Uterus (tissue), 4 donors: Measurements from ENCODE around the gene DIAPH3. TPM values are rescaled to one million over a fixed set of nuclear protein-coding genes. Genes with fewer than 3 reads are reported as not detected.

Experiments
- DNase-seq, 2 donors: peaks; one replicate each; pipeline ENCODE4 v3.0.0-alpha.2; 2019 to 2020
- H3K27ac ChIP-seq, 2 donors: fragments of 200-600 bp; sonication (generic); 1 replicate in 1 of 2; 2 replicates in 1 of 2; pipeline ENCODE4 v1.5.1; 2016 to 2018
- H3K27me3 ChIP-seq, 2 donors: fragments of 200-600 bp; sonication (generic); one replicate each; pipeline ENCODE4 v1.5.1; 2018 to 2019; ENCODE audit warnings: control low read depth in 1 of 2
- H3K36me3 ChIP-seq, 2 donors: fragments of 200-600 bp; sonication (generic); one replicate each; pipeline ENCODE4 v1.5.1; 2019; ENCODE audit warnings: control low read depth in 1 of 2
- H3K4me1 ChIP-seq, 2 donors: fragments of 200-600 bp; sonication (generic); one replicate each; pipeline ENCODE4 v1.5.1; 2018 to 2019; ENCODE audit warnings: control low read depth in 1 of 2
- H3K4me3 ChIP-seq, 2 donors: fragments of 200-600 bp; sonication (generic); 1 replicate in 1 of 2; 2 replicates in 1 of 2; pipeline ENCODE4 v1.5.1; 2018 to 2019; ENCODE audit warnings: mild to moderate bottlenecking in 1 of 2
- H3K9me3 ChIP-seq, 2 donors: fragments of 200-600 bp; sonication (generic); one replicate each; pipeline ENCODE4 v1.5.1; 2019; ENCODE audit warnings: control low read depth in 1 of 2
- CTCF ChIP-seq, 4 experiments: fragments of 200-600 bp in 2 of 4; fragments of 450-650 bp in 2 of 4; sonication (generic) in 2 of 4; IDR thresholded peaks; one replicate each; pipeline ENCODE4 v1.5.1; 2016 to 2019; ENCODE audit warnings: antibody characterized with exemption in 4 of 4, mild to moderate bottlenecking in 2 of 4, moderate library complexity in 1 of 4
- POLR2A ChIP-seq, 2 donors: fragments of 450-650 bp; IDR thresholded peaks; one replicate each; pipeline ENCODE4 v1.6.1; 2016; ENCODE audit warnings: antibody characterized with exemption in 2 of 2, mild to moderate bottlenecking in 1 of 2, moderate library complexity in 1 of 2
- intact Hi-C: fragments of 100-400 bp; cut with DNase I; formaldehyde crosslinking; loops from one replicate; pipeline ENCODE4 v1.15.1; 2023; ENCODE audit warnings: low total_unique reads
- total RNA-seq, 4 donors: library from RNA; depleted of rRNA in 3 of 4; stranded (reverse); fragments of >200 nt in 3 of 4; gene quantifications; one replicate each; pipeline versions ENCODE4 v1.1.0 to v1.2.4, GENCODE V29; 2014 to 2023
- donor health status: DM: yes; HTN: yes; CAD: no.

DIAPH3 gene
- total RNA-seq, 4 donors from 2014 or later, result 11.4 TPM; not detected in 3

DNA sequence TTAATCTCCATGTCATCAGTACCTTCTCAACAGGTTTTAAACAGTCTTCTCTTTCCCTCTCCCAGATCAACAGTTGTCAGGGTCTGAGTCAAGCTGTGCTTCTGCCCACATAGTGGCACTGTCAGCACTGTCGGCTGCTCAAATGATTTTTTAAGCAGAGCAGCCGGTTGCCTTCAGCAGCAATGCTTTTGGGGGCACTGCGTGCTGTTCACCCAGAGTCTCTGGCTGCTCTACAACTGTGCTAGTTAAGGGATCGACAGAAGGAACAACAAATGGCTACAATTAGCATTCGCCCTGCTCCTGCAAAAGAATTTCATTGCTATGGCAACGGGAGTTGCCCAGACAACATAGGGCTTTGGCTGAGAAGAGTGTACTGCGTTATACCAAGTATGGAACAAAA, 412.9 kb downstream of the DIAPH3 start:
- Histone ChIP-seq H3K9me3 (no peaks in the 10 kb centered on the region), H3K36me3 (no peaks in the 10 kb centered on the region), H3K27me3 (no peaks in the 10 kb centered on the region), H3K4me3 (no peak overlapping the region), H3K27ac (no peak overlapping the region), H3K4me1 (no peaks in the 10 kb centered on the region)
- intact Hi-C loops, result no loop called here
- no peak for DNase-seq
- TF ChIP-seq CTCF (IDR thresholded peaks at IDR 0.05), result no peak
- no peak for TF ChIP-seq POLR2A (IDR thresholded peaks at IDR 0.05)

- Histone ChIP-seq H3K36me3 (no peaks in the 10 kb centered on the region), H3K4me3 (no peak overlapping the region)
These were observed 415.7 kb downstream of the DIAPH3 start for GRCh38 chr13:59748046-59748445.

DNA sequence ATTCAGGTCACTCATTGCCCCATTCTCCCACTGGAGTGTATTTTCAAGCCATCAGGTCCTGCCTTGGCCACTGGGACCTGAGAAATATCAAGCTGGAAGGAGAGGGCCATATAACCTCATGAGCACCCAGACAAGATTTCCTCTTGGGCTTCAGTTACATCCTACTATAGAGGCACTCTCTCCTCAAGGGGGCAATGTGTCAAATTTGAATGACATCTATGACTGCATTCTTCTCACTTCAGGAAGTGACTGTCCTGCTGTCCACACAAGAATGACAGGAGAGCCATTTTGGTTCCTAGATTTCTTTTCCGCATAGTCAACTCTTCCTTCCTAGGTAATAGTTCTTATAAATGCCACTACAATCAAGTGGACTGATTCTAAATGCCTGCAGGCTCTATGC, 416.2 kb downstream of the DIAPH3 start:
- TF ChIP-seq CTCF (IDR thresholded peaks at IDR 0.05), result no peak
- no peak for TF ChIP-seq POLR2A (IDR thresholded peaks at IDR 0.05)
- Histone ChIP-seq H3K9me3 (no peaks in the 10 kb centered on the region), H3K27ac (no peak overlapping the region), H3K36me3 (no peaks in the 10 kb centered on the region), H3K4me1 (no peaks in the 10 kb centered on the region), H3K27me3 (no peaks in the 10 kb centered on the region), H3K4me3 (no peak overlapping the region)
- DNase-seq, result no peak
- intact Hi-C loops, result no loop called here

More at GRCh38 chr13:59748046-59748445, 415.7 kb downstream of the DIAPH3 start:
- intact Hi-C loops, result no loop called here
- TF ChIP-seq POLR2A (IDR thresholded peaks at IDR 0.05) (no peak), CTCF (IDR thresholded peaks at IDR 0.05) (no peak)
- Histone ChIP-seq H3K27me3 (no peaks in the 10 kb centered on the region), H3K4me1 (no peaks in the 10 kb centered on the region), H3K9me3 (no peaks in the 10 kb centered on the region), H3K27ac (no peak overlapping the region)
- no peak for DNase-seq

DNA sequence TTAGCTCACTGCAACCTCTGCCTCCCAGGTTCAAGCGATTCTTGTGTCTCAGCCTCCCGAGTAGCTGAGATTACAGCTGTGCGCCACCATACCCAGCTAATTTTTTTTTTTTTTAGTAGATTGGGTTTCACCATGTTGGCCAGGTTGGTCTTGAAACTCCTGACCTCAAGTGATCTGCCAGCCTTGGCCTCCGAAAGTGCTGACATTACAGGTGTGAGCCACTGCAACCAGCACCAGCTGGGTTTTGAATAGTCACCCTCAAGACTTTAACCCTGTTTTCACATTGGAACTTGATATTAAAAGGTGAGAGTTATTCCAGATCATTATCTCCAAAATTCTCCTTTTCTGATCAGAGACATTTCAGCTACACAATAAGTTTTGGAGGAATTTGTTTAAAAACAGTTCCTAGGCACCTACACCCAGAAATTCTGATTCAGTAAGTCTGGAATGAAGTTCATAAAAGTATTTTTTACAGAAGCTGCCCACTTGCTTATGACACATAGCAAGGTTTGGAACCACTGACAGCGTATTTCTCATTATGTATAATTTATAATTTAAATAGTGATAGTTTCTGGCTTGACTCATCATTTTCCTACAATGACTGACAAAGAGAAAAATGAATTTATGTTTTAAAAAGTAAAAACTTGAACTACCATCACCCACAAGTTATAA, 417.3 kb downstream of the DIAPH3 start:
- Histone ChIP-seq H3K4me3 (no peak overlapping the region), H3K4me1 (no peaks in the 10 kb centered on the region), H3K36me3 (no peaks in the 10 kb centered on the region), H3K27me3 (no peaks in the 10 kb centered on the region), H3K27ac (no peak overlapping the region), H3K9me3 (no peaks in the 10 kb centered on the region)
- no peak for TF ChIP-seq CTCF (IDR thresholded peaks at IDR 0.05)
- TF ChIP-seq POLR2A (IDR thresholded peaks at IDR 0.05), result no peak
- intact Hi-C loops, result no loop called here
- DNase-seq, result no peak

DNA sequence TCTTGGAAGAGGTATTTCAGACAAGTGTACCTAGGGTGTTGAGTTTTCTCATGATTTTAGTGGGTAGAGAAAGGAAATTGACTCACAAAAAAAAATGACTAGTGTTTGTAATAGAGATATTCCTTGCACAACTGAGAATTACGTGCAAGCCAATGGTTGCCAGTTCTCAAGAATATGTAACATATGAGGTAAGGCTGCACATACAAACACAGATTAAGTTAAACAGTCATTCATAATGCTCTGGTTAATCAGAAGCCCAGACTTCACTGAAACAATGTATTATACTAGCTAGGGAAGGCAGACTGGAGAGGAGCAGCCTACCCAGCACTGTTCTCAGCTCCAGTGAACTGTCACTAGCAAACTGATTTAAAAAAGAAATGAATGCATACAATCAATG, 418.3 kb downstream of the DIAPH3 start:
- no peak overlapping the region for H3K27ac ChIP-seq
- DNase-seq, result no peak
- no peak overlapping the region for H3K4me3 ChIP-seq
- no peaks in the 10 kb centered on the region for H3K9me3 ChIP-seq
- no peak for TF ChIP-seq POLR2A (IDR thresholded peaks at IDR 0.05)
- no peak for TF ChIP-seq CTCF (IDR thresholded peaks at IDR 0.05)
- H3K4me1 ChIP-seq, result no peaks in the 10 kb centered on the region
- no peaks in the 10 kb centered on the region for H3K27me3 ChIP-seq
- H3K36me3 ChIP-seq, result no peaks in the 10 kb centered on the region
- intact Hi-C loops, result no loop called here
